Right lobe of liver (tissue), 4 donors: ENCODE data around the gene TESK1.

Experiments used
- POLR2A ChIP-seq: fragments of 450-650 bp; IDR thresholded peaks from one replicate; pipeline ENCODE4 v1.6.1; 2017; ENCODE audit warnings: antibody characterized with exemption, mild to moderate bottlenecking
- TF ChIP-seq, protein P1 (sequence below), 4 donors: fragments of 200-600 bp in 3 of 4; fragments of 450-650 bp in 1 of 4; IDR thresholded peaks; one replicate each; pipeline versions ENCODE4 v1.5.1 to v1.8.0; 2016 to 2022; ENCODE audit warnings: antibody characterized with exemption in 4 of 4, mild to moderate bottlenecking in 2 of 4
- donor health status: DM: no; HTN: no; CAD: no.
- donor health status: DM: no; HTN: no; CAD: no.
- donor health status: DM: no; HTN: yes; CAD: no.

DNA sequence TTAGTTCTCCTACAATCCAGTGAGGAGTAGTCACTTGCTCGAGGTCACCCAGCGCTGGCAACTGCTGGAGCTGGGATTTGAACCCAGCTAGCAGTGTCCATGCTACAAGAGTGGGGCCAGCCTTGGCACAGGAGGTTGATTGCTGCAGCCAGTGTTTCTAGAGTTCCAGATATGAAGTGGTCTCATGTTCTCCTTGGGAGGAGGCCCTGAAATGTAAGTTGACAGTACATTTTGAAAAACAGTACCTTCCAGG is 53.8 kb downstream of the TESK1 start:
- TF ChIP-seq, protein P1, sequence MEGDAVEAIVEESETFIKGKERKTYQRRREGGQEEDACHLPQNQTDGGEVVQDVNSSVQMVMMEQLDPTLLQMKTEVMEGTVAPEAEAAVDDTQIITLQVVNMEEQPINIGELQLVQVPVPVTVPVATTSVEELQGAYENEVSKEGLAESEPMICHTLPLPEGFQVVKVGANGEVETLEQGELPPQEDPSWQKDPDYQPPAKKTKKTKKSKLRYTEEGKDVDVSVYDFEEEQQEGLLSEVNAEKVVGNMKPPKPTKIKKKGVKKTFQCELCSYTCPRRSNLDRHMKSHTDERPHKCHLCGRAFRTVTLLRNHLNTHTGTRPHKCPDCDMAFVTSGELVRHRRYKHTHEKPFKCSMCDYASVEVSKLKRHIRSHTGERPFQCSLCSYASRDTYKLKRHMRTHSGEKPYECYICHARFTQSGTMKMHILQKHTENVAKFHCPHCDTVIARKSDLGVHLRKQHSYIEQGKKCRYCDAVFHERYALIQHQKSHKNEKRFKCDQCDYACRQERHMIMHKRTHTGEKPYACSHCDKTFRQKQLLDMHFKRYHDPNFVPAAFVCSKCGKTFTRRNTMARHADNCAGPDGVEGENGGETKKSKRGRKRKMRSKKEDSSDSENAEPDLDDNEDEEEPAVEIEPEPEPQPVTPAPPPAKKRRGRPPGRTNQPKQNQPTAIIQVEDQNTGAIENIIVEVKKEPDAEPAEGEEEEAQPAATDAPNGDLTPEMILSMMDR (IDR thresholded peaks at IDR 0.05) = no peak
- TF ChIP-seq POLR2A = no peak
